Measurements from ENCODE around the gene B9D1.

Gene B9D1

DNA sequence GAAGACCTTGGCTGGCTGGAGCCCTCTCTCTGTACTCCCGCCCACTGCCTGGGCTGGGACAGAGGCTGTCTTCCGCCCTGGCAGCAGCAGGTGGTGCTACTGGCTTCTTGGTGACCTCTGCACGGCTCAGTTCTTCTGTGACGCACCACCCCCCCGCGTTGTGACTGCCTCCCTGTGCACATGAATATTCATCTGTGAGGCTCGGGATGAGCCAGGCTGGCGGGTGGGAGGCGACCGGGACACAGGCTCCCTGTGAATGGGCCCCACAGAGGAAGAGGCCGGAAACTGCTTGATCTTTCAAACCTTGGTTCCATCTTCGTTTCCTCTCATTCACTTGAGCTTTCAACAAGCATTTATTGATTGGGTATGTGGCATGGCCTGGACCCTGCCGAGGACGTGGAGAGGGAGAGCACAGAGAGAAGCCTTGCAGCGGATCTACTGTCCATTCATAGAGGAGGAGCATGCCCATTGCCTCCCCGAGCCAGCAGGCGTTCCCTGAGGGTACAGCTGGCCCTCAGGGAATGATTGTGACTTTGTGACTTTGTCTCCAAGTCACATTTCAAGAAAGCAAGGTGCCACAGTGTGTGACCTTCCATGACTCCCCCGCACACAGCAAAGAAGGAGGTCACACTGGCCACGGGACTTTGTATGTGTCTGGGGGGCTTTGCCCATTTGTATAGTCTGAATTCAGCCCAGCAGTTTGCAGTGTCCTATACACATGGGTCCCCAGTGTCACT, 45.0 kb downstream of the B9D1 start:
- no peak overlapping the region for H3K27ac ChIP-seq (ENCODE audit: low read depth, low read length)
- peak overlapping the region; percentile 31 for H3K4me2 ChIP-seq (ENCODE audit: low read depth, low read length, poor library complexity, severe bottlenecking)
- no peak overlapping the region for H3K9ac ChIP-seq (ENCODE audit: low read length)
- no peaks in the 10 kb centered on the region for H3K9me3 ChIP-seq (ENCODE audit: insufficient read depth, low read length)
- H4K20me1 ChIP-seq (ENCODE audit: low read depth, low read length) = no peaks in the 10 kb centered on the region
- no peak overlapping the region for H3K4me3 ChIP-seq (ENCODE audit: insufficient read depth, low read length, poor library complexity, severe bottlenecking)
- no peak for TF ChIP-seq EZH2phosphoT487 (conservative IDR thresholded peaks at IDR 0.05; ENCODE audit: low read length)
- TF ChIP-seq, protein P1, sequence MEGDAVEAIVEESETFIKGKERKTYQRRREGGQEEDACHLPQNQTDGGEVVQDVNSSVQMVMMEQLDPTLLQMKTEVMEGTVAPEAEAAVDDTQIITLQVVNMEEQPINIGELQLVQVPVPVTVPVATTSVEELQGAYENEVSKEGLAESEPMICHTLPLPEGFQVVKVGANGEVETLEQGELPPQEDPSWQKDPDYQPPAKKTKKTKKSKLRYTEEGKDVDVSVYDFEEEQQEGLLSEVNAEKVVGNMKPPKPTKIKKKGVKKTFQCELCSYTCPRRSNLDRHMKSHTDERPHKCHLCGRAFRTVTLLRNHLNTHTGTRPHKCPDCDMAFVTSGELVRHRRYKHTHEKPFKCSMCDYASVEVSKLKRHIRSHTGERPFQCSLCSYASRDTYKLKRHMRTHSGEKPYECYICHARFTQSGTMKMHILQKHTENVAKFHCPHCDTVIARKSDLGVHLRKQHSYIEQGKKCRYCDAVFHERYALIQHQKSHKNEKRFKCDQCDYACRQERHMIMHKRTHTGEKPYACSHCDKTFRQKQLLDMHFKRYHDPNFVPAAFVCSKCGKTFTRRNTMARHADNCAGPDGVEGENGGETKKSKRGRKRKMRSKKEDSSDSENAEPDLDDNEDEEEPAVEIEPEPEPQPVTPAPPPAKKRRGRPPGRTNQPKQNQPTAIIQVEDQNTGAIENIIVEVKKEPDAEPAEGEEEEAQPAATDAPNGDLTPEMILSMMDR (IDR thresholded peaks at IDR 0.05; ENCODE audit: insufficient read depth, low read length, poor library complexity, severe bottlenecking) = peak; percentile 42
- no peaks in the 10 kb centered on the region for H3F3A ChIP-seq (ENCODE audit: insufficient read depth)
- H3K27me3 ChIP-seq (ENCODE audit: low read length) = no peaks in the 10 kb centered on the region
- no peaks in the 10 kb centered on the region for H3K36me3 ChIP-seq (ENCODE audit: low read length)
- H3K79me2 ChIP-seq (ENCODE audit: insufficient read depth, low read length) = no peaks in the 10 kb centered on the region
- no peak overlapping the region for H2AFZ ChIP-seq (ENCODE audit: low read depth, low read length, severe bottlenecking)
- no peaks in the 10 kb centered on the region for H3K9me2 ChIP-seq (replicated peaks; ENCODE audit: insufficient read depth, low read length)

DNA sequence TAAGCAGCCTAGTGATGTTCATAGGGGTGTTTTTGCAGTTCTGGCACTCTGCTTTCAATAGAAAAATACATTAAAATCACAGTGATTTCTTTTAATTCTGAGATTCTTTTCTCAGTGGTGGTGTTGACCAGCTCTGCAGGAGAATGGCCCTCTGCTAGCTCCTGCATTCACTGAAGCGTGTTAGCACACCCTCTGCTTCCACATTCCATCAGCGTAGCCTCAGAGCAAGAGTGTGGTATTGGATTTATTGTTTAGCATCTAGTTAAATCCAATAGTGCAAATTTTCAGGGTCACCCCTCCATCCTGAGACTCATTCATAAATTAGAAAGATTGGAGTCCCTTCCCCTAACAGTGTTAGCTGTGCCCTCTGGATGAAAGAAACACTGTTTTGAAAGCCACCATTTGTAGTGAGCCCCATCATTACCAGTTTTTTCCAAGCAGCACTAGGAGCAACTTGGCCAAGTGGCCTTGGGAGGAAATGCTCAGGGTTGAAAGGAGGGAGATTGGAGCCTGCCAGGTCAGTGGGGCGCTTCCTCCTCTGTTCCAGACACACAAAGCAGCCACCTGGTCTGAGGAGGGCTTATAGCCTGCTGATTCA, 45.7 kb downstream of the B9D1 start:
- no peak for TF ChIP-seq EZH2phosphoT487 (conservative IDR thresholded peaks at IDR 0.05; ENCODE audit: low read length)
- TF ChIP-seq, protein P1 (IDR thresholded peaks at IDR 0.05; ENCODE audit: insufficient read depth, low read length, poor library complexity, severe bottlenecking) = no peak
- no peak overlapping the region for H2AFZ ChIP-seq (ENCODE audit: low read depth, low read length, severe bottlenecking)

DNA sequence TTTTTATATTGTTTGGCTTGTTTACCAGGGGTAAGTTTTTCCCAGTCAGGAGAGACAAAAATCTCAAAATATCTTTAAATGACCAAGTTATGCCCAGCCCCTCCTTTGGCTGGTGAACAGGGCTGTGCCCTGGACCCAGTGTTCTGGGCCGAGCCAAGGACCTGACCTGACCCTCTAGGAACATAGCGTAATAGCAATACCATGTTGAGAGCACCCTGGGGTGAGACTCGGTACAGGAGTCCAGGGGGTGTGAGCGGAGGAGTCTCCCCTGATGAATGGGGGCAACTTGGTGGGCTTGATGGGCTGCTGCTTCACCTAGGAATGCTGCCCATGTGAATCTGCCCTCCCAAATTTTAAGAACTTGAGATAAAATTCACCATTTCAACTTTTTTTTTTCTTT, 47.4 kb downstream of the B9D1 start:
- no peak overlapping the region for H3K9ac ChIP-seq (ENCODE audit: low read length)
- H3K27ac ChIP-seq (ENCODE audit: low read depth, low read length) = no peak overlapping the region
- H3K4me3 ChIP-seq (ENCODE audit: insufficient read depth, low read length, poor library complexity, severe bottlenecking) = no peak overlapping the region
- H3K9me3 ChIP-seq (ENCODE audit: insufficient read depth, low read length) = no peaks in the 10 kb centered on the region
- no peaks in the 10 kb centered on the region for H3K9me2 ChIP-seq (replicated peaks; ENCODE audit: insufficient read depth, low read length)
- no peaks in the 10 kb centered on the region for H3F3A ChIP-seq (ENCODE audit: insufficient read depth)
- H3K36me3 ChIP-seq (ENCODE audit: low read length) = no peaks in the 10 kb centered on the region
- no peaks in the 10 kb centered on the region for H3K79me2 ChIP-seq (ENCODE audit: insufficient read depth, low read length)
- no peaks in the 10 kb centered on the region for H3K27me3 ChIP-seq (ENCODE audit: low read length)
- no peak overlapping the region for H2AFZ ChIP-seq (ENCODE audit: low read depth, low read length, severe bottlenecking)
- H3K4me2 ChIP-seq (ENCODE audit: low read depth, low read length, poor library complexity, severe bottlenecking) = no peak overlapping the region
- no peaks in the 10 kb centered on the region for H4K20me1 ChIP-seq (ENCODE audit: low read depth, low read length)
- TF ChIP-seq EZH2phosphoT487 (conservative IDR thresholded peaks at IDR 0.05; ENCODE audit: low read length) = no peak
- TF ChIP-seq, protein P1 (IDR thresholded peaks at IDR 0.05; ENCODE audit: insufficient read depth, low read length, poor library complexity, severe bottlenecking) = no peak

More for the DNA sequence above, 45.7 kb downstream of the B9D1 start:
- H3K9me2 ChIP-seq (replicated peaks; ENCODE audit: insufficient read depth, low read length) = no peaks in the 10 kb centered on the region
- no peaks in the 10 kb centered on the region for H3K27me3 ChIP-seq (ENCODE audit: low read length)
- no peaks in the 10 kb centered on the region for H3K79me2 ChIP-seq (ENCODE audit: insufficient read depth, low read length)
- H3K9me3 ChIP-seq (ENCODE audit: insufficient read depth, low read length) = no peaks in the 10 kb centered on the region
- H3F3A ChIP-seq (ENCODE audit: insufficient read depth) = no peaks in the 10 kb centered on the region
- no peak overlapping the region for H3K4me2 ChIP-seq (ENCODE audit: low read depth, low read length, poor library complexity, severe bottlenecking)
- no peak overlapping the region for H3K27ac ChIP-seq (ENCODE audit: low read depth, low read length)
- no peak overlapping the region for H3K4me3 ChIP-seq (ENCODE audit: insufficient read depth, low read length, poor library complexity, severe bottlenecking)
- no peaks in the 10 kb centered on the region for H3K36me3 ChIP-seq (ENCODE audit: low read length)
- H3K9ac ChIP-seq (ENCODE audit: low read length) = no peak overlapping the region
- H4K20me1 ChIP-seq (ENCODE audit: low read depth, low read length) = no peaks in the 10 kb centered on the region

All from SU-DHL-6 (cell line).